H1 (cell line): ENCODE data around the gene PAK5. TPM values are rescaled to one million over a fixed set of nuclear protein-coding genes. Genes with fewer than 3 reads are reported as not detected.

Experiments
- CTCF ChIA-PET: fragments of 300-600 bp; sonication (Branson Sonifier 250); formaldehyde crosslinking; loops from one replicate; lab custom pipeline; 2021; ENCODE audit not compliant: partially characterized antibody; lab: Charles Lee
- POLR2A ChIA-PET: fragments of 300-600 bp; sonication (Branson Sonifier 250); formaldehyde crosslinking; loops from one replicate; lab custom pipeline; 2021; ENCODE audit warnings: inconsistent platforms; ENCODE audit not compliant: partially characterized antibody; lab: Charles Lee
- DNase-seq, 2 experiments: peaks; one replicate each; pipeline versions ENCODE4 v3.0.0 to v3.0.0-alpha.2; 2010 to 2022; ENCODE audit warnings: low spot score in 2 of 2, low read depth in 1 of 2, mixed read lengths in 1 of 2
- FAIRE-seq: peaks from 2 replicates; lab custom pipeline; 2011; peaks lifted over from hg19 to GRCh38; lab: Jason Lieb, UNC
- H2AFZ ChIP-seq: 2 replicates; pipeline ENCODE4 v1.8.1; 2012; ENCODE audit warnings: low read length, inconsistent platforms
- H2AK5ac ChIP-seq: 2 replicates; pipeline ENCODE4 v1.6.1; 2013; ENCODE audit warnings: low read depth, low read length
- H2BK120ac ChIP-seq: replicated peaks from 2 replicates; pipeline ENCODE3; 2013; ENCODE audit warnings: low read depth, low read length, inconsistent platforms
- H2BK12ac ChIP-seq: 2 replicates; pipeline ENCODE4 v1.6.1; 2013; ENCODE audit warnings: low read depth, low read length
- H2BK15ac ChIP-seq: 2 replicates; pipeline ENCODE4 v1.6.1; 2013; ENCODE audit warnings: low read length
- H2BK20ac ChIP-seq: 2 replicates; pipeline ENCODE4 v1.6.1; 2013; ENCODE audit warnings: low read length
- H2BK5ac ChIP-seq: 2 replicates; pipeline ENCODE4 v1.6.1; 2013; ENCODE audit warnings: low read depth, low read length
- H3K14ac ChIP-seq: 2 replicates; pipeline ENCODE4 v1.6.1; 2013; ENCODE audit warnings: inconsistent platforms; ENCODE audit not compliant: insufficient read length
- H3K18ac ChIP-seq: 2 replicates; pipeline ENCODE4 v1.6.1; 2013; ENCODE audit warnings: low read length; ENCODE audit errors: extremely low read depth
- H3K23ac ChIP-seq: 2 replicates; pipeline ENCODE4 v1.6.1; 2013; ENCODE audit warnings: inconsistent platforms; ENCODE audit not compliant: insufficient read length
- H3K23me2 ChIP-seq: 2 replicates; pipeline ENCODE4 v1.6.1; 2013; ENCODE audit warnings: low read depth, low read length
- H3K27ac ChIP-seq: 2 replicates; pipeline ENCODE4 v1.6.1; 2011; ENCODE audit warnings: low read depth, low read length, inconsistent platforms
- H3K27me3 ChIP-seq, 4 experiments: replicated peaks in 1 of 4; 1 replicate in 1 of 4; 2 replicates in 3 of 4; pipeline versions ENCODE4 v1.6.1 to v1.8.1; 2011 to 2013; ENCODE audit warnings: low read length in 3 of 4, mild to moderate bottlenecking in 3 of 4, inconsistent platforms in 2 of 4, mixed read lengths in 2 of 4, moderate library complexity in 1 of 4; ENCODE audit not compliant: control insufficient read depth in 3 of 4, insufficient read depth in 3 of 4; ENCODE audit errors: extremely low read depth in 1 of 4
- H3K36me3 ChIP-seq, 4 experiments: 2 replicates each; pipeline versions ENCODE4 v1.6.1 to v1.8.1; 2011 to 2013; ENCODE audit warnings: mild to moderate bottlenecking in 4 of 4, low read length in 3 of 4, moderate library complexity in 2 of 4, control low read depth in 1 of 4, inconsistent platforms in 1 of 4; ENCODE audit not compliant: insufficient read depth in 4 of 4, control insufficient read depth in 2 of 4
- H3K4ac ChIP-seq: replicated peaks from 2 replicates; pipeline ENCODE3; 2013; ENCODE audit warnings: low read length, low read depth, mixed read lengths, inconsistent platforms; ENCODE audit not compliant: insufficient read length
- H3K4me1 ChIP-seq, 4 experiments: replicated peaks in 1 of 4; 1 replicate in 1 of 4; 2 replicates in 3 of 4; pipeline versions ENCODE4 v1.6.1 to v1.8.1; 2011 to 2013; ENCODE audit warnings: low read length in 3 of 4, inconsistent platforms in 2 of 4, mixed read lengths in 1 of 4; ENCODE audit not compliant: insufficient read depth in 4 of 4, control insufficient read depth in 3 of 4
- H3K4me2 ChIP-seq, 2 experiments: 2 replicates each; pipeline versions ENCODE4 v1.6.1 to v1.8.1; 2011 to 2013; ENCODE audit warnings: low read depth in 2 of 2, low read length in 2 of 2, control low read depth in 1 of 2, inconsistent platforms in 1 of 2, mild to moderate bottlenecking in 1 of 2; ENCODE audit not compliant: insufficient read depth in 1 of 2
- H3K4me3 ChIP-seq, 4 experiments: fragments of 200-600, 300-600 bp in 1 of 4; sonication (generic), shearing (Covaris generic), sonication (Bioruptor Twin) in 1 of 4; 2 replicates each; pipeline versions ENCODE4 v1.5.1 to v1.8.1; 2011 to 2016; ENCODE audit warnings: low read length in 4 of 4, low read depth in 3 of 4, control low read depth in 2 of 4, inconsistent platforms in 2 of 4, mild to moderate bottlenecking in 2 of 4, mixed read lengths in 1 of 4, moderate library complexity in 1 of 4; ENCODE audit not compliant: insufficient read depth in 2 of 4; ENCODE audit errors: extremely low read depth in 1 of 4
- H3K56ac ChIP-seq: replicated peaks from 2 replicates; pipeline ENCODE3; 2013; ENCODE audit warnings: low read depth, mild to moderate bottlenecking, mixed read lengths, low read length, inconsistent platforms; ENCODE audit not compliant: insufficient read length
- H3K79me1 ChIP-seq: 2 replicates; pipeline ENCODE4 v1.6.1; 2013; ENCODE audit warnings: low read depth, low read length, control low read depth
- H3K79me2 ChIP-seq, 2 experiments: 2 replicates each; pipeline versions ENCODE4 v1.6.1 to v1.8.1; 2012 to 2013; ENCODE audit warnings: low read length in 2 of 2, mild to moderate bottlenecking in 2 of 2, inconsistent platforms in 1 of 2; ENCODE audit not compliant: insufficient read depth in 2 of 2, control insufficient read depth in 1 of 2
- H3K9ac ChIP-seq, 4 experiments: replicated peaks in 1 of 4; 1 replicate in 1 of 4; 2 replicates in 3 of 4; pipeline versions ENCODE4 v1.6.1 to v1.8.1; 2011 to 2013; ENCODE audit warnings: low read depth in 3 of 4, low read length in 3 of 4, control low read depth in 2 of 4, mild to moderate bottlenecking in 2 of 4, moderate library complexity in 2 of 4, inconsistent platforms in 1 of 4; ENCODE audit errors: extremely low read depth in 1 of 4
- H3K9me3 ChIP-seq, 2 experiments: 2 replicates each; pipeline versions ENCODE4 v1.6.1 to v1.8.1; 2012 to 2013; ENCODE audit warnings: mild to moderate bottlenecking in 2 of 2, moderate library complexity in 2 of 2, control low read depth in 1 of 2, inconsistent platforms in 1 of 2, low read depth in 1 of 2, low read length in 1 of 2, mixed read lengths in 1 of 2; ENCODE audit not compliant: insufficient read depth in 2 of 2
- H4K20me1 ChIP-seq, 2 experiments: replicated peaks in 1 of 2; 2 replicates each; pipeline versions ENCODE3 to v1.8.1; 2011 to 2013; ENCODE audit warnings: inconsistent platforms in 2 of 2, low read length in 2 of 2, mild to moderate bottlenecking in 1 of 2; ENCODE audit not compliant: insufficient read depth in 2 of 2, control insufficient read depth in 1 of 2
- H4K5ac ChIP-seq: 2 replicates; pipeline ENCODE4 v1.6.1; 2013; ENCODE audit warnings: low read length, low read depth, mixed read lengths, inconsistent platforms; ENCODE audit not compliant: insufficient read length
- H4K8ac ChIP-seq: 2 replicates; pipeline ENCODE4 v1.8.0; 2013; ENCODE audit warnings: mild to moderate bottlenecking, moderate library complexity, low read length, inconsistent platforms; ENCODE audit not compliant: insufficient read depth; ENCODE audit errors: extremely low read depth
- H4K91ac ChIP-seq: replicated peaks from 2 replicates; pipeline ENCODE3; 2013; ENCODE audit warnings: low read length, mixed read lengths, inconsistent platforms; ENCODE audit not compliant: insufficient read length
- ASH2L ChIP-seq: fragments of 200-600, 300-600 bp; sonication (generic); IDR thresholded peaks from one replicate; pipeline ENCODE4 v1.7.1; 2017; ENCODE audit warnings: low read length
- CBX8 ChIP-seq: fragments of 300-800, 300-1000 bp; sonication (generic); IDR thresholded peaks from 2 replicates; pipeline ENCODE4 v1.7.1; 2016; ENCODE audit warnings: low read depth, low read length, borderline replicate concordance
- CHD1 ChIP-seq: IDR thresholded peaks from 2 replicates; pipeline ENCODE4 v1.6.1; 2012; ENCODE audit warnings: low read depth, low read length, improper control_type of control experiment
- FOSL1 ChIP-seq: IDR thresholded peaks from 2 replicates; pipeline ENCODE4 v1.6.1; 2011; ENCODE audit warnings: mild to moderate bottlenecking, low read depth, low read length, moderate library complexity; ENCODE audit not compliant: insufficient read depth
- HDAC6 ChIP-seq: IDR thresholded peaks from one replicate; pipeline ENCODE4 v1.7.1; 2012; ENCODE audit warnings: low read depth, mild to moderate bottlenecking, inconsistent platforms, low read length, moderate library complexity
- JUN ChIP-seq: IDR thresholded peaks from 2 replicates; pipeline ENCODE4 v1.6.1; 2011; ENCODE audit warnings: low read depth, mild to moderate bottlenecking, improper control_type of control experiment, low read length
- KDM4A ChIP-seq: IDR thresholded peaks from one replicate; pipeline ENCODE4 v1.7.1; 2012; ENCODE audit warnings: low read depth, mild to moderate bottlenecking, moderate library complexity, low read length, inconsistent platforms; ENCODE audit not compliant: severe bottlenecking
- NRF1 ChIP-seq: IDR thresholded peaks from 2 replicates; pipeline ENCODE4 v1.6.1; 2011; ENCODE audit warnings: mild to moderate bottlenecking, low read depth, low read length, improper control_type of control experiment
- POU5F1 ChIP-seq: IDR thresholded peaks from 2 replicates; pipeline ENCODE4 v1.6.1; 2011; ENCODE audit warnings: low read depth, mild to moderate bottlenecking, low read length, moderate library complexity
- RAD21 ChIP-seq, 2 experiments: IDR thresholded peaks in 1 of 2; conservative IDR thresholded peaks in 1 of 2; 2 replicates each; pipeline ENCODE4 v1.6.1; 2011; ENCODE audit warnings: low read depth in 2 of 2, low read length in 2 of 2, improper control_type of control experiment in 1 of 2, inconsistent platforms in 1 of 2, mild to moderate bottlenecking in 1 of 2, moderate library complexity in 1 of 2
- TAF1 ChIP-seq: IDR thresholded peaks from 2 replicates; pipeline ENCODE4 v1.6.1; 2011; ENCODE audit warnings: mild to moderate bottlenecking, low read depth, low read length
- TBP ChIP-seq: IDR thresholded peaks from 2 replicates; pipeline ENCODE4 v1.6.1; 2011; ENCODE audit warnings: low read depth, low read length, improper control_type of control experiment
- TEAD4 ChIP-seq: IDR thresholded peaks from 2 replicates; pipeline ENCODE4 v1.6.1; 2012; ENCODE audit warnings: low read depth, low read length, inconsistent platforms, mixed read lengths
- ZNF274 ChIP-seq: IDR thresholded peaks from 2 replicates; pipeline ENCODE4 v1.7.0; 2012; ENCODE audit warnings: low read length, borderline replicate concordance; ENCODE audit errors: extremely low read depth
- WGBS, 2 experiments: shearing (Covaris generic) in 1 of 2; methylation state at CpG; one replicate each; pipeline versions ENCODE4 v1.1.6 to v1.1.7; 2013 to 2015; ENCODE audit warnings: low lambda C conversion rate in 2 of 2, mixed read lengths in 2 of 2, inconsistent platforms in 1 of 2, low coverage in 1 of 2, missing lambda C conversion rate in 1 of 2; ENCODE audit not compliant: insufficient replicate concordance in 2 of 2, insufficient coverage in 1 of 2, insufficient read length in 1 of 2; ENCODE audit errors: extremely low coverage in 1 of 2, missing lambda C conversion rate in 1 of 2; 5-methylcytosine and 5-hydroxymethylcytosine counted together
- polyA plus RNA-seq, 7 experiments: library from polyadenylated mRNA; depleted of rRNA in 3 of 7; stranded (reverse) in 5 of 7; unstranded in 2 of 7; fragments of >200 nt in 5 of 7; fragments of 200-250 nt in 2 of 7; gene quantifications; 1 replicate in 5 of 7; 2 replicates in 1 of 7; 4 replicates in 1 of 7; pipeline versions ENCODE4 v1.2.1 to v1.2.3, GENCODE V29; 2011 to 2013; ENCODE audit warnings: missing spikeins in 2 of 7, mixed read lengths in 2 of 7
- total RNA-seq: library from RNA; stranded (reverse); fragmentation: NEBNext Ultra II Directional; extraction: Animal tissue kit (Norgen Biotek cat#: 25700); gene quantifications from 2 replicates; pipeline ENCODE4 v1.2.1, GENCODE V29; 2021

PAK5 gene
- total and polyA plus RNA-seq, 2 of the 8 experiments (the other 6 are each of a cell fraction or from before 2014, with no cell fraction given) = 0.54 to 0.80 TPM

- Histone ChIP-seq H3K18ac (no peak overlapping the region), H2BK12ac (no peak overlapping the region), H3K4me1 (peaks cover 0 to 16% (median 5%) of the 10 kb centered on the region in 4 experiments; a peak in 4 of 7 replicates), H4K20me1 (no peaks in the 10 kb centered on the region), H3K56ac (no peak overlapping the region), H3K4me2 (peak overlapping the region; percentile 76 to 98), H2BK15ac (no peak overlapping the region), H3K27ac (no peak overlapping the region), H4K91ac (no peak overlapping the region), H3K9me3 (no peaks in the 10 kb centered on the region), H2BK120ac (no peak overlapping the region), H3K14ac (no peak overlapping the region), H2BK20ac (no peak overlapping the region), H3K9ac (no peak overlapping the region), H3K4ac (no peak overlapping the region), H3K27me3 (peaks cover 0 to 8% (median 5%) of the 10 kb centered on the region in 4 experiments; a peak in 5 of 7 replicates), H3K36me3 (no peaks in the 10 kb centered on the region), H2BK5ac (no peak overlapping the region), H3K4me3 (peak overlapping the region; percentile 56 to 83 (median 76); a peak in 5 of 8 replicates), H2AFZ (no peak overlapping the region), H4K8ac (no peak overlapping the region; the same call in 1 of the 2 replicates), H3K23me2 (peaks cover 10% of the 10 kb centered on the region; the same call in 1 of the 2 replicates), H3K79me1 (no peaks in the 10 kb centered on the region), H2AK5ac (no peak overlapping the region), H3K23ac (no peak overlapping the region), H4K5ac (no peak overlapping the region), H3K79me2 (no peaks in the 10 kb centered on the region)
- no peak for DNase-seq
- CTCF ChIA-PET = interaction anchor here (0.6 kb wide), 2 partner anchors 48 to 461 kb away, joined by 3 read pairs; no protein-coding TSS in a partner anchor
- POLR2A ChIA-PET = no interaction called here
- TF ChIP-seq KDM4A = no peak
- TF ChIP-seq CHD1 = no peak
- no peak for TF ChIP-seq NRF1
- TF ChIP-seq FOSL1 = no peak
- no peak for TF ChIP-seq ASH2L
- no peak for TF ChIP-seq TAF1
- TF ChIP-seq JUN = no peak
- no peak for TF ChIP-seq TBP
- no peak for TF ChIP-seq TEAD4
- TF ChIP-seq HDAC6 = no peak
- TF ChIP-seq ZNF274 = no peak
- TF ChIP-seq RAD21 (IDR thresholded peaks at IDR 0.05 in 1 of 2, conservative IDR thresholded peaks at IDR 0.05 in 1 of 2; ENCODE audit: low read depth in 2 of 2, low read length in 2 of 2) = no peak
- no peak for TF ChIP-seq POU5F1
- no peak for TF ChIP-seq CBX8
- FAIRE-seq = no peak
- WGBS, 2 experiments = 73% methylated on average over 7 of the region's 7 CpGs; no CpG with 5 or more reads in 1 of the 2 experiments
Measured at GRCh38 chr20:9837634-9838033, 1.2 kb downstream of the PAK5 start.
